ENCODE data around the gene ANKRD42. TPM values are rescaled to one million over a fixed set of nuclear protein-coding genes. Genes with fewer than 3 reads are reported as not detected.

Gene ANKRD42
- total and polyA plus RNA-seq, 9 of the 15 experiments (the other 6 are each of a cell fraction or from before 2014, with no cell fraction given): 2.8 to 9.1 (median 6.1) TPM

DNA sequence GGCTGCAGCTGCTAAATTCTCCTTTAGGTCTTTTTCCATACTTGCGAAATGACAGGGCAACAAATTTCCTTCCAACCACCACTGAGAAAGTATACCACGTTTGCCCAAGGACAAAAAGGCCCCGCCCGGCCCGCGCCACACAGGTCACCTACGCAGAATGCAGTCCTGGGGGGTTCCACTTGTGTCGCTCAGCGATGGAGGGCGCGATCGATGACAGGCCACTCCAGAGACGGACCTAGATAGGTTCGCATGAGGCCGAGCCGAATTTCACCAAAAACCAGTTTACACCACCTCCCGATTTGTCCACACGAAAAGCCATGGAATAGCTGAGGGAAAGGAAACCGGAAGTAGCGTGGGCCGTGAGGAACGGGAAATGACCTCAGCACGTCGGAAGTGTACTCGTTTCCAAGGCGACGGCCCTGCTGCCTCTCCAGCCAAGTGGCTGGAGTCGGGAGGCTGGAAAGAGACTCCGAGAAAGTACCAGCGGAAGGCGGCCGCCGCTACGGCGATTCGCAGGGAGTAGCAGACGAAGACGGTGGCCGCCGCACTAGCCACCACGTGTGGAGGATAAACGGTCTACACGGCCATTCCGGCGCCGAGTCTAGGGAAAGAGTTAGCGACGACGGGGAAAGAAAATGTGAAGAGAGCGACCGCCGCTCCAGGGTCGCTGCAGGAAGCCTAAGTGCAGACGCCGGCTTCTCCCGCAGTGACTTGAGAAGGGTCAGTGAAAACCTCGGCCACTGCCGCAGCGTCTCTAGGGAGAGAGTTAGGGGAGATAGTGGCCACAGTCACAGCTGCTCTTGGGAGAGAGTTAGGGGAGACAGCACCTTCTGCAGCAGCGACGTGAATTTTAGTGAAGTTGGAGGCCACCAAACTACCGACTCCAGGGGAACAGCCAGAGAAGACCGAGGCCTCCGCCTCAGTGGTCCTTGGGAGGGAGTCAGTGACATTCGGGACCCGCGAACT, at the start of gene ANKRD42 (continued):
- TF ChIP-seq, protein P1, sequence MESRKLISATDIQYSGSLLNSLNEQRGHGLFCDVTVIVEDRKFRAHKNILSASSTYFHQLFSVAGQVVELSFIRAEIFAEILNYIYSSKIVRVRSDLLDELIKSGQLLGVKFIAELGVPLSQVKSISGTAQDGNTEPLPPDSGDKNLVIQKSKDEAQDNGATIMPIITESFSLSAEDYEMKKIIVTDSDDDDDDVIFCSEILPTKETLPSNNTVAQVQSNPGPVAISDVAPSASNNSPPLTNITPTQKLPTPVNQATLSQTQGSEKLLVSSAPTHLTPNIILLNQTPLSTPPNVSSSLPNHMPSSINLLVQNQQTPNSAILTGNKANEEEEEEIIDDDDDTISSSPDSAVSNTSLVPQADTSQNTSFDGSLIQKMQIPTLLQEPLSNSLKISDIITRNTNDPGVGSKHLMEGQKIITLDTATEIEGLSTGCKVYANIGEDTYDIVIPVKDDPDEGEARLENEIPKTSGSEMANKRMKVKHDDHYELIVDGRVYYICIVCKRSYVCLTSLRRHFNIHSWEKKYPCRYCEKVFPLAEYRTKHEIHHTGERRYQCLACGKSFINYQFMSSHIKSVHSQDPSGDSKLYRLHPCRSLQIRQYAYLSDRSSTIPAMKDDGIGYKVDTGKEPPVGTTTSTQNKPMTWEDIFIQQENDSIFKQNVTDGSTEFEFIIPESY (CRISPR knock-in tag; IDR thresholded peaks at IDR 0.05): peak; percentile 41; the same call in 1 of the 2 replicates
- no peak for TF ChIP-seq GABPB2 (CRISPR knock-in tag; conservative IDR thresholded peaks at IDR 0.05)
- 0 out of 4 replicates have a peak, but pooled peaks of 1 of the 2 experiments have one; percentile 8 for TF ChIP-seq ZMIZ1 (IDR thresholded peaks at IDR 0.05; ENCODE audit: low read depth in 2 of 2, low read length in 2 of 2)
- no peak; the same call in 1 of the 2 replicates for TF ChIP-seq MTA2 (IDR thresholded peaks at IDR 0.05; ENCODE audit: low read depth)
- no peak; the same call in 1 of the 2 replicates for TF ChIP-seq ZNF316 (IDR thresholded peaks at IDR 0.05)
- peak; percentile 97 for TF ChIP-seq CREM (IDR thresholded peaks at IDR 0.05; ENCODE audit: low read depth)
- peak; percentile 94 for TF ChIP-seq FOXJ2 (tag; IDR thresholded peaks at IDR 0.05)
- 0 out of 2 replicates have a peak, but pooled peaks have one; percentile 48 for TF ChIP-seq ZNF165 (CRISPR knock-in tag; IDR thresholded peaks at IDR 0.05; ENCODE audit: borderline replicate concordance)
- TF ChIP-seq, protein P2, sequence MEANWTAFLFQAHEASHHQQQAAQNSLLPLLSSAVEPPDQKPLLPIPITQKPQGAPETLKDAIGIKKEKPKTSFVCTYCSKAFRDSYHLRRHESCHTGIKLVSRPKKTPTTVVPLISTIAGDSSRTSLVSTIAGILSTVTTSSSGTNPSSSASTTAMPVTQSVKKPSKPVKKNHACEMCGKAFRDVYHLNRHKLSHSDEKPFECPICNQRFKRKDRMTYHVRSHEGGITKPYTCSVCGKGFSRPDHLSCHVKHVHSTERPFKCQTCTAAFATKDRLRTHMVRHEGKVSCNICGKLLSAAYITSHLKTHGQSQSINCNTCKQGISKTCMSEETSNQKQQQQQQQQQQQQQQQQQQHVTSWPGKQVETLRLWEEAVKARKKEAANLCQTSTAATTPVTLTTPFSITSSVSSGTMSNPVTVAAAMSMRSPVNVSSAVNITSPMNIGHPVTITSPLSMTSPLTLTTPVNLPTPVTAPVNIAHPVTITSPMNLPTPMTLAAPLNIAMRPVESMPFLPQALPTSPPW (CRISPR knock-in tag; IDR thresholded peaks at IDR 0.05): peak; percentile 53
- 0 out of 2 replicates have a peak, but pooled peaks have one; percentile 14 for TF ChIP-seq ARID1B (IDR thresholded peaks at IDR 0.05)
- TF ChIP-seq HCFC1 (IDR thresholded peaks at IDR 0.05; ENCODE audit: low read depth, low read length): peak; percentile 63
- peak; percentile 69 for TF ChIP-seq TAF1 (IDR thresholded peaks at IDR 0.05; ENCODE audit: control insufficient read depth, extremely low read depth, insufficient read depth, low read length, severe bottlenecking)
- 0 out of 2 replicates have a peak, but pooled peaks have one; percentile 12 for TF ChIP-seq NR4A1 (CRISPR knock-in tag; IDR thresholded peaks at IDR 0.05)
- no peak for TF ChIP-seq NR4A1 (tag; IDR thresholded peaks at IDR 0.05)
- 0 out of 4 replicates have a peak, but pooled peaks of 1 of the 2 experiments have one; percentile 29 for TF ChIP-seq TRIM24 (IDR thresholded peaks at IDR 0.05)
- peak; percentile 90 for TF ChIP-seq ELF2 (CRISPR knock-in tag; IDR thresholded peaks at IDR 0.05)
- peak; percentile 57 to 66; a peak in 3 of 4 replicates for TF ChIP-seq NRF1 (conservative IDR thresholded peaks at IDR 0.05 in 1 of 2, IDR thresholded peaks at IDR 0.05 in 1 of 2)
- TF ChIP-seq KDM5B (IDR thresholded peaks at IDR 0.05; ENCODE audit: insufficient replicate concordance, low read depth, low read length): peak; percentile 52
